ENCODE results near the gene DDX11. TPM values are rescaled to one million over a fixed set of nuclear protein-coding genes. Genes with fewer than 3 reads are reported as not detected.
"Not testable (repeated sequence)": the region's sequence is repeated elsewhere in the genome, so short reads cannot be mapped to it uniquely, and the experiment has no call there.

The DDX11 gene
- total RNA-seq, 1 donor: 15.9 TPM

DNA sequence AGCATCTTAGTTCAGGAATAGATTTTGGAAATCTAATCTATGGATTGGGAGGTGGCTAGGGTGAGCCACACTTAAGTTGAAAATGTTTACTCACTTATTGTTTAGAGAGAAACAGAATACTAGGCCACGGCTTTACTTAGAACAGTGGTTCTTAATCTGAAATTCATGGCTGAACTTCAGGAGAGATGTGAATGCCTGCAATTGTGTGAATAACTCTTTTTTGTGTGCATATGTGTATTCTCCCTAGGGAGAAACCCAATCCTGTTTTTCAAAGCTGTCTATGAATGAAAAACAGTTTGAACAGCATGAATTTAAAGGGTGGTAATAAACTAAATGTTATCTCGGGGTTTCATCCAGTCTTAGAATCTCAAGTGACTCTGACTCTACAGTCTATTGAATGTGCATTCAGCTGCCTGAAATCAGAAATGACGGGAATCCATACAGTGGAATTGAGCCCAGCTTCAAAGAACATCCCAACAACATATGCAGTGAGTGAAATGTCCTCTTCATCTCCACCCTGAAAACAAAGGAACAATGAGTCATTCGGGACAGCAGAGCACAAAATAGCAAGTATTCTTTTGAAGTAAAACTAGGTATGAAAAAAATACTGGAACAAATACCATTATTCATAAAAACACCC, 53.7 kb downstream of the DDX11 start:
- H4K20me1 ChIP-seq (ENCODE audit: insufficient read depth, low read length); H3K27me3 ChIP-seq (ENCODE audit: insufficient read depth, low read length): not testable (repeated sequence)

DNA sequence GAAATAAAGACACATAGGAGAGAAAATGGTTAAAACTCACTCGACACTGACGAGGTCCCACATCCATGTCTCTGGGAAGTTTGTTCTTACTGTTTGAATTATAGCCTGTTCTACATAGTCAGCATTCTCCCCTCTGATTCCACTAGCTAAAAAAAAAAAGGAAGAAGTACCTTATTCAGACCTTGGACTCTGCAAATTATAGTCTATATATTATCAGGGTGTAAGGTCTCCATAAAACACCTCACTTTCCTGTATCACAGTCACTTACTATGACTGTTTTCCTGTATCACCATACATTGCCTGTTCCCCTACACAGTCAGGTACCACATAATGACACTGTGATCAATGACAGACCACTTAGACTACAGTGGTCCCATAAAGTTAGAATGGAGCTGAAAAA, 62.9 kb downstream of the DDX11 start:
- H2AFZ ChIP-seq (ENCODE audit: low read length); DNase-seq (ENCODE audit: insufficient read length, low spot score, missing footprints); H3K4me1 ChIP-seq (ENCODE audit: insufficient read depth, low read length); H3K36me3 ChIP-seq (ENCODE audit: insufficient read depth, low read length); H3K27ac ChIP-seq (ENCODE audit: low read depth, low read length); H3K79me2 ChIP-seq (ENCODE audit: insufficient read depth, low read length); H3K9me3 ChIP-seq (ENCODE audit: low read depth, low read length); H4K20me1 ChIP-seq (ENCODE audit: insufficient read depth, low read length); H3K4me3 ChIP-seq (ENCODE audit: insufficient read depth, low read length); H3K27me3 ChIP-seq (ENCODE audit: insufficient read depth, low read length); H3K4me2 ChIP-seq (ENCODE audit: insufficient read depth, low read length): not testable (repeated sequence)

More for the DNA sequence above, 53.7 kb downstream of the DDX11 start:
- not testable (repeated sequence) for H3K79me2 ChIP-seq (ENCODE audit: insufficient read depth, low read length); H3K27ac ChIP-seq (ENCODE audit: low read depth, low read length); DNase-seq (ENCODE audit: insufficient read length, low spot score, missing footprints); H3K9me3 ChIP-seq (ENCODE audit: low read depth, low read length); H3K4me1 ChIP-seq (ENCODE audit: insufficient read depth, low read length); H2AFZ ChIP-seq (ENCODE audit: low read length); H3K4me3 ChIP-seq (ENCODE audit: insufficient read depth, low read length); H3K4me2 ChIP-seq (ENCODE audit: insufficient read depth, low read length); H3K36me3 ChIP-seq (ENCODE audit: insufficient read depth, low read length)

DNA sequence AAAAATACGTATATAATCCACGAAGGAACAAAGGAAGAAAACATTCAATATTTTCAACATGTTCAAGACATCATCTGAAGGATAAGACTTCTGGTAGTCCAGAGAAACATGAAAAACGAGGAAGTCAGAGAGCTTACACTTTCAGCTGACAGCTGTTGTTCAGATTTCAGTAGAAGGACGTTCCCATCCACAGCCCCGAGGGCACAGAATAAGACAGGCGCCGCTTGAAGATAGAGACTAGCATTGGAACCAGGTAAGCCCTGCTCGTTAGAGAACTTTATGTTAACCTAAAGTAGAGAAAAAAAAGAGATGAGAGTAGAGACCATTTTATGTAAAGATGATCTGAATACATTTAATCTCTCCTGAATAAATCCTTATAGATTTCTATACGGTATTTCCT, 71.1 kb downstream of the DDX11 start:
- not testable (repeated sequence) for DNase-seq (ENCODE audit: insufficient read length, low spot score, missing footprints); H2AFZ ChIP-seq (ENCODE audit: low read length); H3K36me3 ChIP-seq (ENCODE audit: insufficient read depth, low read length); H4K20me1 ChIP-seq (ENCODE audit: insufficient read depth, low read length); H3K79me2 ChIP-seq (ENCODE audit: insufficient read depth, low read length); H3K27me3 ChIP-seq (ENCODE audit: insufficient read depth, low read length); H3K4me3 ChIP-seq (ENCODE audit: insufficient read depth, low read length); H3K4me1 ChIP-seq (ENCODE audit: insufficient read depth, low read length); H3K27ac ChIP-seq (ENCODE audit: low read depth, low read length); H3K4me2 ChIP-seq (ENCODE audit: insufficient read depth, low read length); H3K9me3 ChIP-seq (ENCODE audit: low read depth, low read length)

DNA sequence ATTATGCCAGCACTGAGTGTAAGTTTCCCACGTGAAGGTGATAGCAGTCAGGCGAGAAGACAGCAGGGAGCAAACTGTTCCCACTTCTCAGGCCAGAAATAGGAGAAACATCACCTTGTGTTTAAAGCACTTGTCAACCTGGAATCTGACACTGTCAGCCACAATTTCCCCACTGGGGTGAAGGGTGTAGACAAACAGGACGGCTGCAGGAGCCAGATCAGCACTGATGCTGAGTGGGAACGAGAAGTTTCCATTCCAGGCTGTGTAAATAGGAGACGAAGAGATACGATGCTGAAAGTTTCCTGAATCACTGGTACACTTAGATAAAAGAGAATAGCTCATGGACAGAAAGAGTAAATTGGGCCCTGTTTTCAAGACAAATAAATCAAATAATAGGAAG, 71.6 kb downstream of the DDX11 start:
- not testable (repeated sequence) for H3K79me2 ChIP-seq (ENCODE audit: insufficient read depth, low read length); H2AFZ ChIP-seq (ENCODE audit: low read length); H3K9me3 ChIP-seq (ENCODE audit: low read depth, low read length); H3K4me3 ChIP-seq (ENCODE audit: insufficient read depth, low read length); H3K4me2 ChIP-seq (ENCODE audit: insufficient read depth, low read length); H3K36me3 ChIP-seq (ENCODE audit: insufficient read depth, low read length); H3K4me1 ChIP-seq (ENCODE audit: insufficient read depth, low read length); DNase-seq (ENCODE audit: insufficient read length, low spot score, missing footprints); H3K27ac ChIP-seq (ENCODE audit: low read depth, low read length); H3K27me3 ChIP-seq (ENCODE audit: insufficient read depth, low read length); H4K20me1 ChIP-seq (ENCODE audit: insufficient read depth, low read length)

DNA sequence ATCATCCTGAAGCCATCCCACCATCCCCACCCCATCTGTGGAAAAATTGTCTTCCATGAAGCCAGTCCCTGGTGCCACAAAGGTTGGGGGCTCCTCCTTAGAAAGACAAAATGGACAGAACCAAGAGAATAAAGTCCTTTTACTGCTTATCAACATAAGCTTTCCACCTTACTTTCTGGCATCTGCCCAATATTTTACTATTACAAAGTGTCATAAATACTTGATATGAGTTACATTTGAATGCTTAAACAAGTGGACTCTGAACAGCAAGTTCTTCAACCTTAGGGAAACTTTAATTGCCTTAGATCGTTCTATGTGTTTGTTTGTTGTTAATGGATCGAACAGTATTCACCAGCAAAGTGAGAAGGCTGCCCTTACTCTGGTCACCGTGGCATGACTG, 73.8 kb downstream of the DDX11 start:
- H3K36me3 ChIP-seq (ENCODE audit: insufficient read depth, low read length); H3K9me3 ChIP-seq (ENCODE audit: low read depth, low read length); DNase-seq (ENCODE audit: insufficient read length, low spot score, missing footprints); H4K20me1 ChIP-seq (ENCODE audit: insufficient read depth, low read length); H2AFZ ChIP-seq (ENCODE audit: low read length); H3K27me3 ChIP-seq (ENCODE audit: insufficient read depth, low read length); H3K79me2 ChIP-seq (ENCODE audit: insufficient read depth, low read length); H3K4me2 ChIP-seq (ENCODE audit: insufficient read depth, low read length); H3K4me1 ChIP-seq (ENCODE audit: insufficient read depth, low read length); H3K4me3 ChIP-seq (ENCODE audit: insufficient read depth, low read length); H3K27ac ChIP-seq (ENCODE audit: low read depth, low read length): not testable (repeated sequence)

DNA sequence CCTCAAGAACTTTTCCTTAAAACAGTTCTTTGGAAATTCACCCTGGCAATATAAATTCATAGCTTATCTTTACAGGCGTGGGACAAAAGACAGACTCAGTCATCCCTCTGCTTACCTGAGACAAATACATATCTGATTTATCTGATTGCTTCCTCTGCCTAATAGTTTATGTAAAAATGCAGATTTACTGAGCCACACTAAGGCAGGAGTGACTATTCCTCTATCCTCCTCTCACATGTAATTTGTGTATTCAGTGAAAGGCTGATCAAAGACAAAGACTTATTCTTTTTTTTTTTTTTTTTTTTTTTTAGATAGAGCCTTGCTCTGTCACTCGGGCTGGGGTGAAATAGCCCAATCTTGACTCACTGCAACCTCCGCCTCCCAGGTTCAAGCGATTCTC, 77.1 kb downstream of the DDX11 start:
- H4K20me1 ChIP-seq (ENCODE audit: insufficient read depth, low read length): not testable (repeated sequence)

More for the DNA sequence above, 77.1 kb downstream of the DDX11 start:
- not testable (repeated sequence) for H3K4me1 ChIP-seq (ENCODE audit: insufficient read depth, low read length); H3K9me3 ChIP-seq (ENCODE audit: low read depth, low read length); H3K27ac ChIP-seq (ENCODE audit: low read depth, low read length); H3K4me2 ChIP-seq (ENCODE audit: insufficient read depth, low read length); H3K27me3 ChIP-seq (ENCODE audit: insufficient read depth, low read length); H2AFZ ChIP-seq (ENCODE audit: low read length); H3K4me3 ChIP-seq (ENCODE audit: insufficient read depth, low read length); H3K36me3 ChIP-seq (ENCODE audit: insufficient read depth, low read length); DNase-seq (ENCODE audit: insufficient read length, low spot score, missing footprints); H3K79me2 ChIP-seq (ENCODE audit: insufficient read depth, low read length)

Small RNA genes within 50 kb of the gene (small RNA-seq; reads per million reads assigned to genes)
- gene RF00072: not detected

Other genes with a start within 250 kb of the DDX11 start
- 5.4 and 10.0 TPM in 2 replicates for gene TSPAN11, start 147.1 kb upstream of the DDX11 start, total RNA-seq